ENCODE measurements around the gene TNPO1. TPM values are rescaled to one million over a fixed set of nuclear protein-coding genes. Genes with fewer than 3 reads are reported as not detected.

TNPO1 gene
- total and polyA plus RNA-seq, 2 of the 13 experiments (the other 11 are each of a cell fraction or from before 2014, with no cell fraction given): 26.7 to 123 TPM

GRCh38 chr5:72955143-72955767 lies 138.8 kb downstream of the TNPO1 start (continued):
- TF ChIP-seq PRDM10 (CRISPR knock-in tag; IDR thresholded peaks at IDR 0.05; ENCODE audit: low read depth): no peak
- 0 out of 2 replicates have a peak, but pooled peaks have one; percentile 25 for TF ChIP-seq FOXA3 (CRISPR knock-in tag; IDR thresholded peaks at IDR 0.05)
- TF ChIP-seq ZNF138 (CRISPR knock-in tag; IDR thresholded peaks at IDR 0.05; ENCODE audit: low read depth): no peak
- TF ChIP-seq ZNF639 (CRISPR knock-in tag; conservative IDR thresholded peaks at IDR 0.05): no peak
- TF ChIP-seq RNF2 (conservative IDR thresholded peaks at IDR 0.05; ENCODE audit: low read depth): no peak
- peak; percentile 64 for TF ChIP-seq TEAD3 (CRISPR knock-in tag; optimal IDR thresholded peaks at IDR 0.05; ENCODE audit: borderline replicate concordance)
- no peak for TF ChIP-seq ZNF451 (CRISPR knock-in tag; IDR thresholded peaks at IDR 0.05)
- TF ChIP-seq GZF1 (CRISPR knock-in tag; IDR thresholded peaks at IDR 0.05): 0 out of 2 replicates have a peak, but pooled peaks have one; percentile 54
- no peak for TF ChIP-seq ZNF281 (CRISPR knock-in tag; IDR thresholded peaks at IDR 0.05; ENCODE audit: borderline replicate concordance)
- TF ChIP-seq, protein P1, sequence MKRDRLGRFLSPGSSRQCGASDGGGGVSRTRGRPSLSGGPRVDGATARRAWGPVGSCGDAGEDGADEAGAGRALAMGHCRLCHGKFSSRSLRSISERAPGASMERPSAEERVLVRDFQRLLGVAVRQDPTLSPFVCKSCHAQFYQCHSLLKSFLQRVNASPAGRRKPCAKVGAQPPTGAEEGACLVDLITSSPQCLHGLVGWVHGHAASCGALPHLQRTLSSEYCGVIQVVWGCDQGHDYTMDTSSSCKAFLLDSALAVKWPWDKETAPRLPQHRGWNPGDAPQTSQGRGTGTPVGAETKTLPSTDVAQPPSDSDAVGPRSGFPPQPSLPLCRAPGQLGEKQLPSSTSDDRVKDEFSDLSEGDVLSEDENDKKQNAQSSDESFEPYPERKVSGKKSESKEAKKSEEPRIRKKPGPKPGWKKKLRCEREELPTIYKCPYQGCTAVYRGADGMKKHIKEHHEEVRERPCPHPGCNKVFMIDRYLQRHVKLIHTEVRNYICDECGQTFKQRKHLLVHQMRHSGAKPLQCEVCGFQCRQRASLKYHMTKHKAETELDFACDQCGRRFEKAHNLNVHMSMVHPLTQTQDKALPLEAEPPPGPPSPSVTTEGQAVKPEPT (CRISPR knock-in tag; IDR thresholded peaks at IDR 0.05; ENCODE audit: low read depth): no peak; the same call in 1 of the 2 replicates
- TF ChIP-seq TBL1XR1 (IDR thresholded peaks at IDR 0.05; ENCODE audit: borderline replicate concordance, low read length, partially characterized antibody): no peak
- no peak for TF ChIP-seq KDM5B (CRISPR knock-in tag; IDR thresholded peaks at IDR 0.05; ENCODE audit: borderline replicate concordance)
- no peak for TF ChIP-seq TCF7 (IDR thresholded peaks at IDR 0.05; ENCODE audit: low read depth)
- TF ChIP-seq KLF15 (CRISPR knock-in tag; IDR thresholded peaks at IDR 0.05; ENCODE audit: borderline replicate concordance): peak; percentile 56; the same call in 1 of the 2 replicates
- no peak for TF ChIP-seq ZZZ3 (CRISPR knock-in tag; IDR thresholded peaks at IDR 0.05; ENCODE audit: borderline replicate concordance)
- TF ChIP-seq, protein P2, sequence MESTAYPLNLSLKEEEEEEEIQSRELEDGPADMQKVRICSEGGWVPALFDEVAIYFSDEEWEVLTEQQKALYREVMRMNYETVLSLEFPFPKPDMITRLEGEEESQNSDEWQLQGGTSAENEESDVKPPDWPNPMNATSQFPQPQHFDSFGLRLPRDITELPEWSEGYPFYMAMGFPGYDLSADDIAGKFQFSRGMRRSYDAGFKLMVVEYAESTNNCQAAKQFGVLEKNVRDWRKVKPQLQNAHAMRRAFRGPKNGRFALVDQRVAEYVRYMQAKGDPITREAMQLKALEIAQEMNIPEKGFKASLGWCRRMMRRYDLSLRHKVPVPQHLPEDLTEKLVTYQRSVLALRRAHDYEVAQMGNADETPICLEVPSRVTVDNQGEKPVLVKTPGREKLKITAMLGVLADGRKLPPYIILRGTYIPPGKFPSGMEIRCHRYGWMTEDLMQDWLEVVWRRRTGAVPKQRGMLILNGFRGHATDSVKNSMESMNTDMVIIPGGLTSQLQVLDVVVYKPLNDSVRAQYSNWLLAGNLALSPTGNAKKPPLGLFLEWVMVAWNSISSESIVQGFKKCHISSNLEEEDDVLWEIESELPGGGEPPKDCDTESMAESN (CRISPR knock-in tag; conservative IDR thresholded peaks at IDR 0.05): no peak
- no peak for TF ChIP-seq ZNF33B (CRISPR knock-in tag; IDR thresholded peaks at IDR 0.05)
- no peak for TF ChIP-seq ZFAT (CRISPR knock-in tag; conservative IDR thresholded peaks at IDR 0.05)
